Fibroblast of lung (primary cell): ENCODE results near the gene PRMT5.

Source experiments
- EZH2 ChIP-seq: IDR thresholded peaks from 2 replicates; pipeline ENCODE4 v1.5.1; 2012; ENCODE audit warnings: low read length, control low read depth, mild to moderate bottlenecking; ENCODE audit errors: missing control alignments
- TF ChIP-seq, protein P1 (sequence below), 2 donors: IDR thresholded peaks in 1 of 2; conservative IDR thresholded peaks in 1 of 2; 1 replicate in 1 of 2; 2 replicates in 1 of 2; pipeline ENCODE4 v1.5.1; 2011 to 2012; ENCODE audit warnings: low read length in 2 of 2, control low read depth in 1 of 2, inconsistent platforms in 1 of 2, low read depth in 1 of 2, mild to moderate bottlenecking in 1 of 2

DNA sequence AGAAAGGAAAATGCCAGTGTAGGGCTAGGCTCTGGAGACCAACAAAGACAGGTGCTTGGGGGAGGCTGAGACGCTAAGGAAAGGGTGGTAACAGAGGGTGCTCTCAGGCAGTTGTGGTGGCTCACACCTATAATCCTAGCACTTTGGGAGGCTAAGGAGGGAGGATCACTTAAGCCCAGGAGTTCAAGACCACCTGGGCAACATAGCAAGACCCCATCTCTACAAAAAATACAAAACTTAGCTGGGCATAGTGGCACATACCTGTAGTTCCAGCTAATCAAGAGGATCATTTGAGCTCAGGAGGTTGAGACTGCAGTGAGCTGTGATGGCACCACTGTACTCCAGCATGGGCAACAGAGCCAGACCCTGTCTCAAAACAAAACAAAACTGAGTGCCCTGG, 33.8 kb downstream of the PRMT5 start:
- TF ChIP-seq, protein P1, sequence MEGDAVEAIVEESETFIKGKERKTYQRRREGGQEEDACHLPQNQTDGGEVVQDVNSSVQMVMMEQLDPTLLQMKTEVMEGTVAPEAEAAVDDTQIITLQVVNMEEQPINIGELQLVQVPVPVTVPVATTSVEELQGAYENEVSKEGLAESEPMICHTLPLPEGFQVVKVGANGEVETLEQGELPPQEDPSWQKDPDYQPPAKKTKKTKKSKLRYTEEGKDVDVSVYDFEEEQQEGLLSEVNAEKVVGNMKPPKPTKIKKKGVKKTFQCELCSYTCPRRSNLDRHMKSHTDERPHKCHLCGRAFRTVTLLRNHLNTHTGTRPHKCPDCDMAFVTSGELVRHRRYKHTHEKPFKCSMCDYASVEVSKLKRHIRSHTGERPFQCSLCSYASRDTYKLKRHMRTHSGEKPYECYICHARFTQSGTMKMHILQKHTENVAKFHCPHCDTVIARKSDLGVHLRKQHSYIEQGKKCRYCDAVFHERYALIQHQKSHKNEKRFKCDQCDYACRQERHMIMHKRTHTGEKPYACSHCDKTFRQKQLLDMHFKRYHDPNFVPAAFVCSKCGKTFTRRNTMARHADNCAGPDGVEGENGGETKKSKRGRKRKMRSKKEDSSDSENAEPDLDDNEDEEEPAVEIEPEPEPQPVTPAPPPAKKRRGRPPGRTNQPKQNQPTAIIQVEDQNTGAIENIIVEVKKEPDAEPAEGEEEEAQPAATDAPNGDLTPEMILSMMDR (conservative IDR thresholded peaks at IDR 0.05 in 1 of 2, IDR thresholded peaks at IDR 0.05 in 1 of 2; ENCODE audit: low read depth in 1 of 2, low read length in 2 of 2) = no peak
- no peak for TF ChIP-seq EZH2
